GM13977 (cell line): ENCODE results near the gene CSNK2A2.

Experiments used
- DNase-seq: peaks from one replicate; pipeline ENCODE4 v3.0.0; 2012; ENCODE audit warnings: low spot score
- in situ Hi-C: fragments of 300-500 bp; cut with MboI; formaldehyde crosslinking; loops from one replicate; pipeline ENCODE4 v1.12.0; 2022; ENCODE audit warnings: low sequenced_read_pairs, low pct_unique_long_range_greater_than_20kb, mixed read lengths, inconsistent platforms; ENCODE audit not compliant: unreplicated experiment
- TF ChIP-seq, protein P1 (sequence below): IDR thresholded peaks from 2 replicates; pipeline ENCODE4 v1.5.1; 2012; ENCODE audit warnings: mild to moderate bottlenecking, control low read depth; ENCODE audit not compliant: insufficient read depth; ENCODE audit errors: extremely low read depth, missing control alignments

Gene CSNK2A2

GRCh38 chr16:58125041-58125440, 72.9 kb downstream of the CSNK2A2 start:
- in situ Hi-C loops, result no loop called here
- no peak for DNase-seq
- TF ChIP-seq, protein P1, sequence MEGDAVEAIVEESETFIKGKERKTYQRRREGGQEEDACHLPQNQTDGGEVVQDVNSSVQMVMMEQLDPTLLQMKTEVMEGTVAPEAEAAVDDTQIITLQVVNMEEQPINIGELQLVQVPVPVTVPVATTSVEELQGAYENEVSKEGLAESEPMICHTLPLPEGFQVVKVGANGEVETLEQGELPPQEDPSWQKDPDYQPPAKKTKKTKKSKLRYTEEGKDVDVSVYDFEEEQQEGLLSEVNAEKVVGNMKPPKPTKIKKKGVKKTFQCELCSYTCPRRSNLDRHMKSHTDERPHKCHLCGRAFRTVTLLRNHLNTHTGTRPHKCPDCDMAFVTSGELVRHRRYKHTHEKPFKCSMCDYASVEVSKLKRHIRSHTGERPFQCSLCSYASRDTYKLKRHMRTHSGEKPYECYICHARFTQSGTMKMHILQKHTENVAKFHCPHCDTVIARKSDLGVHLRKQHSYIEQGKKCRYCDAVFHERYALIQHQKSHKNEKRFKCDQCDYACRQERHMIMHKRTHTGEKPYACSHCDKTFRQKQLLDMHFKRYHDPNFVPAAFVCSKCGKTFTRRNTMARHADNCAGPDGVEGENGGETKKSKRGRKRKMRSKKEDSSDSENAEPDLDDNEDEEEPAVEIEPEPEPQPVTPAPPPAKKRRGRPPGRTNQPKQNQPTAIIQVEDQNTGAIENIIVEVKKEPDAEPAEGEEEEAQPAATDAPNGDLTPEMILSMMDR, result no peak

GRCh38 chr16:58124601-58124915, 73.3 kb downstream of the CSNK2A2 start:
- TF ChIP-seq, protein P1, result no peak
- in situ Hi-C loops, result no loop called here
- DNase-seq, result no peak

DNA sequence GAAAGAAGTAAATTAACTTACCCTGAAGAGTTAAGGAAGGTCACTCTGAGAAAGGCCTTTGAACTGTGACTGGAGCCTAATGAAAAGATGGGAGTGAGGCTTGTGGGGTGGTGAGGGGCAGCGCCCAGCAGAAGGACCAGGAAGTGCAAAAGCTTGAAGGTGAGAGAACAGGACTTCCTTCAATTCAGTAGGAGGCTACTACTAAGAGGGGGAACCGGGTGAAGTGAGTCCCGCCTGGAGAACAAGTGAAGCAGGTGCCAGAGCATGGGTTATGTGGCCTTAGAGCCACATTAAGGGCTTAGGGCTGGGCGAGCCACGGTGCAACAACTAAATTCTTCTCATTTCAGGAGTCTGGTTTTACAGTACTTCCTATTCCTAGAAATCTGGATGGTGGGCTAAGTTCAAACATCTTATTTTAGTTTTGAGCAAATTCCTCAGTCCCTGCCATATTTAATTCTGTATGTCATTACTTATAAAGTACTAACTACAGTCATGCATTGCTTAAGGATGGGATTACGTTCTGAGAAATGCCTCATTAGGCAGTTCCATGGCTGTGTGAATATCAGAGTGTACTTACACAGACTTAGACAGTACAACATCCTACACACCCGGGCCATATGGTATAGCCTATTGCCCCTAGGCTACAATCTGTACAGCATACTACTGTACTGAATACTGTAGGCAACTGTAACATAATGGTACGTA, 73.9 kb downstream of the CSNK2A2 start:
- TF ChIP-seq, protein P1, result no peak
- in situ Hi-C loops, result no loop called here
- DNase-seq, result no peak

- DNase-seq, result no peak
- in situ Hi-C loops, result no loop called here
- TF ChIP-seq, protein P1, result no peak
These were observed 76.8 kb downstream of the CSNK2A2 start for GRCh38 chr16:58121132-58121531.

DNA sequence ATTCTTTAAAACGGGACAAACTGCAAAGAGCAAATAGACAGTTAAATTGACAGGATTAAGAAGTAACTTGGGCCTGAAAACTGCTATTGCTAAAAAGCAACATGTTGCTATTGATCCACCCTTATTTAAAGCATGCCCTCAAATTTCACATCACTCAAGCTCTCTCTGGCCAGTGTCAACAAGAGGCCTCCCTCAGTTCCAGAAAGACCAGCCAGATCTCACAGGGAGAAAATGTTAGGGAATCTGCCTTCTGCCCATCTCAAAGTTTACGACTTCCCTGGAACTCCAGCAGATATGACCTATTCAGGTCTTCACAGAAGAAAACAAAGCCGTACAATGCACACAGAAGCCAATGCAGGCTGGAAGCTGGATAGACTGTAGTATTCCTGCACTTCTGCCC, 77.7 kb downstream of the CSNK2A2 start:
- DNase-seq, result no peak
- in situ Hi-C loops, result no loop called here
- TF ChIP-seq, protein P1, result no peak

DNA sequence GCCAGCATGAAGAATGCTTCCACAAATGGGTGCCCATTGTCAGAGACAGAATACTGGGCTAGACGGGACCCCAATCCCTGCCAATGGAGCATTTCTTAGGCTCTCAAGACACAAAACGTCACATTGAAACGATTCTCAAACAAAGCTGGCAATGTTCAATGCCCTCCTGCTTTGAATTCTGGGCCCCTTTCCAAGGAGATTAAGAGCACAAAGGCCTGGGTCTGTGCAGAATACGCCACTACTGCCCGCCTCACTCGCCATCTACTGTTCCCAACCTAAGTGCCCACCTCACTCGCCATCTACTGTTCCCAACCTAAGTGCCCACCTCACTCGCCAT, 78.4 kb downstream of the CSNK2A2 start:
- in situ Hi-C loops, result no loop called here
- no peak for DNase-seq
- TF ChIP-seq, protein P1, result no peak
